ENCODE data around the gene KSR1.
"Not testable (repeated sequence)": the region's sequence is repeated elsewhere in the genome, so short reads cannot be mapped to it uniquely, and the experiment has no call there.

KSR1 gene

GRCh38 chr17:27422601-27423000, 33.6 kb upstream of the KSR1 start:
- TF ChIP-seq CTCF (IDR thresholded peaks at IDR 0.05) (no peak), ZFX (IDR thresholded peaks at IDR 0.05; ENCODE audit: borderline replicate concordance) (no peak)
- no peak overlapping the region for H3K27ac ChIP-seq

GRCh38 chr17:27423651-27424050, 32.6 kb upstream of the KSR1 start:
- H3K27ac ChIP-seq = no peak overlapping the region
- TF ChIP-seq CTCF (IDR thresholded peaks at IDR 0.05) (no peak), ZFX (IDR thresholded peaks at IDR 0.05; ENCODE audit: borderline replicate concordance) (no peak)

- no peak overlapping the region for H3K27ac ChIP-seq
- TF ChIP-seq ZFX (IDR thresholded peaks at IDR 0.05; ENCODE audit: borderline replicate concordance) (no peak), CTCF (IDR thresholded peaks at IDR 0.05) (no peak)
Observed at GRCh38 chr17:27424516-27424915, 31.7 kb upstream of the KSR1 start.

GRCh38 chr17:27424941-27425340, 31.3 kb upstream of the KSR1 start:
- TF ChIP-seq CTCF (IDR thresholded peaks at IDR 0.05) (no peak), ZFX (IDR thresholded peaks at IDR 0.05; ENCODE audit: borderline replicate concordance) (no peak)
- H3K27ac ChIP-seq = no peak overlapping the region

- H3K27ac ChIP-seq = not testable (repeated sequence)
Observed at GRCh38 chr17:27425571-27425970, 30.7 kb upstream of the KSR1 start.

- H3K27ac ChIP-seq = no peak overlapping the region
- TF ChIP-seq CTCF (IDR thresholded peaks at IDR 0.05) = no peak
- TF ChIP-seq ZFX (IDR thresholded peaks at IDR 0.05; ENCODE audit: borderline replicate concordance) = no peak
Observed at GRCh38 chr17:27425991-27426390, 30.3 kb upstream of the KSR1 start.

DNA sequence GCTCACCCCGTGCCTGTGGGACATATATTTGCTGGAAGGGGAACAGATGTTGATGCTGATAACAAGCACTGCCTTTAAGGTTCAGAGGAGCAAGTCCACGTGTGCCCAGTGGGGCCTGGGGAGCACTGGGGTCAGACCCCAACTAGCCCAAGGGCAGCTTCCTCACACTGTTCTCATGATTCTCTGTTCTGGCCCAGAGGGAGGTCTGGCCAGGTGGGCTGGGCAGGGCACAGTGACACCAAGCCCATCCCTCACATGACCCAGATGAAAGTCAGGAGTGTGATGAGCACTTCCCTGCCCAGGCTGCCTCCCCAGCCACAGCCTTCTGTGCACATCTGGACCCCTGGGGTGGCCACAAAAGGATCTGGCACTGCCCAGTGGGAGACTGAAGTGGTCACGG, 29.8 kb upstream of the KSR1 start:
- not testable (repeated sequence) for H3K27ac ChIP-seq

DNA sequence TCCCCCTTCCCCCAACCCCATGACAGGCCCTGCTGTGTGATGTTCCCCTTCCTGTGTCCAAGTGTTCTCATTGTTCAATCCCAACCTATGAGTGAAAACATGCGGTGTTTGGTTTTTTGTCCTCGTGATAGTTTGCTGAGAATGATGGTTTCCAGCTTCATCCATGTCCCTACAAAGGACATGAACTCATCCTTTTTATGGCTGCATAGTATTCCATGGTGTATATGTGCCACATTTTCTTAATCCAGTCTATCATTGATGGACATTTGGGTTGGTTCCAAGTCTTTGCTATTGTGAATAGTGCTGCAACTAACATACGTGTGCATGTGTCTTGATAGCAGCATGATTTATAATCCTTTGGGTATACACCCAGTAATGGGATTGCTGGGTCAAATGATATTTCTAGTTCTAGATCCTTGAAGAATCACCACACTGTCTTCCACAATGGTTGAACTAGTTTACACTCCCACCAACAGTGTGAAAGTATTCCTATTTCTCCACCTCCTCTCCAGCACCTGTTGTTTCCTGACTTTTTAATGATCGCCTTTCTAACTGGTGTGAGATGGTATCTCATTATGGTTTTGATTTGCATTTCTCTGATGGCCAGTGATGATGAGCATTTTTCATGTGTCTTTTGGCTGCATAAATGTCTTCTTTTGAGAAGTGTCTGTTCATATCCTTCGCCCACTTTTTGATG, 28.9 kb upstream of the KSR1 start:
- H3K27ac ChIP-seq = not testable (repeated sequence)

- TF ChIP-seq CTCF (IDR thresholded peaks at IDR 0.05) (no peak), ZFX (IDR thresholded peaks at IDR 0.05; ENCODE audit: borderline replicate concordance) (no peak)
- H3K27ac ChIP-seq = no peak overlapping the region
Observed at GRCh38 chr17:27428781-27429505, 27.3 kb upstream of the KSR1 start.

Measured in 22Rv1 (cell line).